Mucosa of gallbladder (tissue), 1 donor: ENCODE measurements around the gene FEM1C. TPM values are rescaled to one million over a fixed set of nuclear protein-coding genes. Genes with fewer than 3 reads are reported as not detected.

Source experiments
- DNase-seq: peaks from one replicate; pipeline ENCODE4 v3.0.0-alpha.2; 2020; ENCODE audit warnings: low spot score
- total RNA-seq: library from RNA; stranded (reverse); gene quantifications from one replicate; pipeline ENCODE4 v1.2.1, GENCODE V29; 2021
- donor health status: DM: no; HTN: no; CAD: no.

FEM1C gene
- total RNA-seq, 1 donor from 2014 or later, result 24.6 TPM

GRCh38 chr5:115477581-115477980 lies 67.0 kb downstream of the FEM1C start:
- no peak for DNase-seq

GRCh38 chr5:115475788-115476187 lies 68.8 kb downstream of the FEM1C start:
- DNase-seq, result no peak

GRCh38 chr5:115472271-115473025 lies 72.1 kb downstream of the FEM1C start:
- DNase-seq, result no peak

- no peak for DNase-seq
Measured at GRCh38 chr5:115471345-115472063, 73.1 kb downstream of the FEM1C start.

GRCh38 chr5:115470921-115471320 lies 73.7 kb downstream of the FEM1C start:
- no peak for DNase-seq

Other genes with a start within 250 kb of the FEM1C start
- 4.1 TPM for gene CCDC112, start 248.1 kb downstream of the FEM1C start, total RNA-seq
- 3.3 TPM for gene TICAM2, start 57.7 kb upstream of the FEM1C start, total RNA-seq
- 140 TPM for gene TMED7, start 81.3 kb upstream of the FEM1C start, total RNA-seq